LNCaP clone FGC (cell line): Measurements from ENCODE around the gene CNGB1.

ENCODE experiments used
- DNase-seq: peaks from one replicate; pipeline ENCODE4 v3.0.0-alpha.2; 2011; ENCODE audit warnings: low read depth
- H3K4me3 ChIP-seq: 2 replicates; pipeline ENCODE4 v1.5.1; 2011; ENCODE audit warnings: mild to moderate bottlenecking, low read depth, low read length, control low read depth
- CTCF ChIP-seq: IDR thresholded peaks from 2 replicates; pipeline ENCODE4 v1.5.1; 2012; ENCODE audit warnings: mild to moderate bottlenecking; ENCODE audit not compliant: control insufficient read depth, insufficient read depth; ENCODE audit errors: extremely low read depth

CNGB1 gene

DNA sequence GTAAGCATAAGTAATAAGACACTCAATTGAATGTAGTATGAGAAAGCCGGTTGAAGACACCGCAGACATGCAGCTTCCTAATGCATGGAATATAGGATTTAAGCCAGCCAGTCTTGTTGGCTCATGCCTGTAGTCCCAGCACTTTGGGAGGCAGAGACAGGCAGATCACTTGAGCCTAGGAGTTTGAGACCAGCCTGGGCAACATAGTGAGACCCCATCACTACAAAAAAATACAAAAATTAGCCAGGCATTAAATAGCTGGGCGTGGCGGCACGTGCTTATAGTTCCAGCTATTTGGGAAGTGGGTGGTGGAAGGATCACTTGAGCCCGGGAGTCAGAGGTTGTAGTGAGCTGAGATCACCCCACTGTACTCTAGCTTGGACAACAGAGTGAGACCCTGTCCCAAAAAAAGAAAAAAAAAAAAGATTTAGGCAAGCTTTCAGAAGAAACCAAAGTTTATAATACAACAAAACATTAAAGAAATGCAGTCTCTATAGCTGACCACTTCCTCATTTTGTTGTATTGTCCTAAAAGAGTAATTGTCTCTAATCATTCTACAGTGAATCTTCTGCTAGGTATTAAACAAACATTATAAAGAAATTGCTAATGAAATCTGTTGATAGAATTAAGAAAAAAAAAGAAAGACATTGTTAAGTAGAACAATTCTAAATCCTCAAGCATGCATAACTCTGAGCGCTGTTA, 100.0 kb downstream of the CNGB1 start:
- no peak overlapping the region for H3K4me3 ChIP-seq
- TF ChIP-seq CTCF = no peak
- no peak for DNase-seq

GRCh38 chr16:57868913-57869520, 101.9 kb downstream of the CNGB1 start:
- no peak for DNase-seq
- no peak overlapping the region for H3K4me3 ChIP-seq
- no peak for TF ChIP-seq CTCF

DNA sequence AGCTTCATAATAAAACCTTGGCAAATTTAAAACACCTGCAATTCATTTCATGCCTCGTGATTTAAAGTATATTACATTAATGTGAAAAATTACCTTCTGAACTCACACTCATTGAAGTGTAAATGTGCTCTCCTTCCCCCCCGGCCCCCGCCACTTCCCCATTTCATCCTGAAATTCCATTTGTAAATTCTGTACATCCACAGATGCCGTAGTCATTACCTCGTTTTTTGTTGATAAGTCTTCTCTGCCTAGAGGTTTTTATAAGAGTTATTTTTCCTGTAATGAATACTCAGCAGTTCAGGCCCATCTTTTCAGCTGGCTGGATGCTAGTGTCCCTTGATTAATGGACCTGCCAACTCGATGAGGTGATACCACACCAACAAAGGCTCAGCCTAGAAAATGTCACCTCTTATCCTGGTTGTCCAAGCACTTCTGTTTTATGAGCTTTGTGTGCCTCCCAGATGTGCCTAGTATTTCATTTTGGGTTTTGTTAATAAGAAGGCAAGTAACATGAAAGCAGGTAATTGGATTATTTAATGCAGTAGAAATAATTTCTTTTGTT, 103.8 kb downstream of the CNGB1 start:
- TF ChIP-seq CTCF = no peak
- DNase-seq = no peak
- no peak overlapping the region for H3K4me3 ChIP-seq

- DNase-seq = no peak
- H3K4me3 ChIP-seq = no peak overlapping the region
- no peak for TF ChIP-seq CTCF
Measured at GRCh38 chr16:57866529-57866918, 104.4 kb downstream of the CNGB1 start.

GRCh38 chr16:57865746-57866528, 105.0 kb downstream of the CNGB1 start:
- H3K4me3 ChIP-seq = no peak overlapping the region
- TF ChIP-seq CTCF = no peak
- no peak for DNase-seq

DNA sequence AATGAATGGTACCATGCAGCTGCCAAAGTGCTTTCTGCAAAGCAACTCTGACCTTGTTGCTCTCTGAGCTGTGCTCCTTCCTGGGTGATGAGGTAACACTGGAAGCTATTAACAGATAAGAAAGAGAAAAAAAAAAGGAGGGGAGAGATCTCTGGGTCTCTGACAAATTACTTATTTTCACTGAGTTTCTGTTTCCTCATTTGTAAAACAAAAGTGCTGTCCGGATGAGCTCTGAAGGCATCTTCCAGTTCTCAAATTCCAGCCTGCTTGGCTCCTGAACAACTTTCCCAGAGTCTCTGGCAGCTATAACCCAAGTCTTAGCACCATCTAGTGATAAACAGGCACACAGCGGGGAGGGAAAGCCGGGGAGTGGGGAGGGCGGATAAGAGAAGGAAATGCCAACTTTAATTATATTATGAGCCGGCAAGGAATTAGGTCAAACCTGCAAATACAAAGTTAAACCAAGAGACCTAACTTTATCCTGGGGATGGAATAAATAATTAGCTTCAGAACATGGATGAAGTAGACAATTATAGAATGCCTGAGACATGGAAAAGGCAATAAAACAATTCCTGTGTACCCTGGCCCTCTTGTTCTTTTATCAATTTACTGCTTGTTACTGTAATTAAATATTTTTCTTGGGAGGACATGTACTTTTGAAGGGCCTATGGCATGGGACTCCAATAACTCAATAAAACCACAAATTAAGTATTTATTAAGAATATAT, 107.3 kb downstream of the CNGB1 start:
- no peak overlapping the region for H3K4me3 ChIP-seq
- DNase-seq = peak; percentile 69
- peak; percentile 91 for TF ChIP-seq CTCF
